HG02840 (cell line): ENCODE measurements around the gene CHRNA5.
"Not testable (repeated sequence)": the region's sequence is repeated elsewhere in the genome, so short reads cannot be mapped to it uniquely, and the experiment has no call there.

ENCODE experiments used
- ATAC-seq: cut with Tn5 transposase; IDR thresholded peaks from one replicate; pipeline ENCODE4 v1.9.1; 2021; ENCODE audit warnings: mild to moderate bottlenecking, moderate library complexity, moderate number of reproducible peaks; ENCODE audit not compliant: unreplicated experiment, low FRiP score

Gene CHRNA5

DNA sequence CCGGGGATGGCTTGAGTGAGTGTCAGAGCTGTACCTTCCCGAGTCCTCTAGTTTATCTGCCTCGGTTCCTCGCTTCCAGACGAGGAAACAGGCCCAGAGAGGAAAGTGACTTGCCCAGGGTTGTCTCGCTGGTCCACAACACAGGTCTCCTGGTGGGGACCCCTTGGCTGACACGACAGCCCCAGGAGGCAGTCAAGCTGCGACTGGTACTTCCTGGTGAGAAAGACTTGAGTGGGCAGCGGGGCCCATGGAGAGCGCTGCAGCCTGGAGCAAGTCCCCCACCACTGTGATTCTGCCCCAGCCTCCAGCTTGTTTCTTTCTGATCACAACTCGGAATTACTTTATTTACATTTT, 600 bp upstream of the CHRNA5 start:
- ATAC-seq: peak; percentile 15

DNA sequence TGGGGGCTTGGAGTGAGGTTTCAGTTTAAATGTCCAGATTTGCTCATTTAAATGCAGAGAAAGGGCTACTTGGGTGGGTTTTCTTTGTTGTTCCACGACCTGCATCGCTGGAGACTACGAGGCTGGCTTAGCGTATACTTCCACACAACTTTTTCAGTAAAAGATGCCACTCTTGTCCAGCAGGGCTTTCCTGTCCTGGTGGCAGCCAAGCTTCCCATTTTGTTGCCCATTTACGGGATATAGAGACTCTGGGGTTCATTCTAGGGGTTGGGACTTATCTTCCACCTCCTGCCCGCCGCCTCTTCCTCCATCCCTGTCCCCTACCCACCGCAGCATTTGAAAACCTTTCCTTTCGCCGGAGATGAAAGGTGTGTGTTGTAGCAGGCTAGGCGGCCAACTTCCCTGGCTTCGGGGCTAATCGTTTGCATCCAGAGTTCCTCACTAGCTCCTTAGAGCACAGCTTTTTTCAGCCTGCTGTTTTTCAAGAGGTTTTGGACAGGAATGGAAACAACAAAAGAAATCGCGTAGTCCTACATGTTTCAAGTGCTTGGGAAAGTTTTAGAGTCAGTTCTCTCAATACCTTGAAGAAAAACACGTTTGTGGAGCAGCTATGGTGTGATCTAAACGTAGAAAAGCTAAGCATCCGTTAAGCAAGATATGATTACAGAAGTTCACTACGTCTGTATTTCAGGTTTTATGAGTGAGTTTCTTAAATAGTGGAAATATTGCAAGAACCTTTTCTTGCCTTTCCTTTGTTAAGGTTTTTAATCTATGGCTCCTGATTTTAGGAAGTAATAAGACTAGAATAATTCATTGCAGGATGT, 843 bp downstream of the CHRNA5 start:
- ATAC-seq: no peak

DNA sequence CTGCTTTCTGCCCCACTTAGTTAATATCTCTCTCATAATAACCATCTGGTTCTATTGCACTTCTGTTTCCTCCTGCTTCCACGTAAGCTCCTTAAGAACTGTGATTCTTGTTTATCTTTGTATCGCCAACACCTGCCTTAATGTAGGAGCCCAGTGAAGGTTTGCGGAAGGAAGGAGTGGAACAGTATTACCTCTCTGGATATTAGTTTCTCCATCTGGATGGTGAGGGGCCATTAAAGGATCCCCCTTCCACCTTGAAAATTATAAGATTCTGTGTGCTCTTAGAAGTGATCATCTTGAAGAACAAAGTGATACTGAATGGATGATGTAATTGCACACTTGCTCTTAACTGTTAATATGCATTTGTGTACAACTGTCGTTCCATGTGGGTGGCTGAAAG, 2.2 kb downstream of the CHRNA5 start:
- ATAC-seq: no peak

DNA sequence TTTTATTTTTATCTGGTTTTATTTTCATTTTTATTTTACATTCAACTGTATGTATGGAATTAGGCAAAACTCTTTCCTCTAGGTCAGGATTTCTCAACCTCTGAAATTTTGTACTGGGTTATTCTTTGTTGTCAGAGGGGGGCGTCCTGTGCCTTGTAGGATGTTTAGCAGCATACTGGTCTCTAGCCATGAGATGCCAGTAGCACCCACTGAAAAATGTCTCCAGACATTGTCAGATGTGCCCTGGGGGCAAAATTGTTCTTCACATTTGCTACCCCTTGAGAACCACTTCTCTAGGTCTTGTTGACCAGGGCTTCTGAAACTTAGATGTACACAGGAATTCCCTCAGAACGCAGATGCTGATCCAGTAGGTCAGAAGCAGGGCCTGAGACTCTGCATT, 5.4 kb downstream of the CHRNA5 start:
- ATAC-seq: no peak

DNA sequence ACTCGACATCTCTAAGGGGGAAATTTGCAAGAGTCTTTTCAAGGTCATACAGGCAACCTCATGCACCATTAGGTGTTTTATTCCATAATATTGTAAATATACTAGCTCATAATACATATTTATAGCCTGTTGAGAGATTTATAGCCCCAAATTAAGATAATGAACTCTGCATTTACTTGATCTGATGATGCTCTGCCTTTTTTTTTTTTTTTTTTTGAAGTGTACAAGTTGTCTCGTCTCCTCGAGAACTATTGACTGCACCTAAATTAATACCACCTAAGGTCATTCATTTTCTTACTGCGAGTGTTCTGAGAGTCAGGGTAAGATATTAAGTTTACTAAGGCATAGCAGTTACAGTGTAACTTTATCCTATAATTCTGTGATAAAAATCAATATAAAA, 6.1 kb downstream of the CHRNA5 start:
- ATAC-seq: no peak

DNA sequence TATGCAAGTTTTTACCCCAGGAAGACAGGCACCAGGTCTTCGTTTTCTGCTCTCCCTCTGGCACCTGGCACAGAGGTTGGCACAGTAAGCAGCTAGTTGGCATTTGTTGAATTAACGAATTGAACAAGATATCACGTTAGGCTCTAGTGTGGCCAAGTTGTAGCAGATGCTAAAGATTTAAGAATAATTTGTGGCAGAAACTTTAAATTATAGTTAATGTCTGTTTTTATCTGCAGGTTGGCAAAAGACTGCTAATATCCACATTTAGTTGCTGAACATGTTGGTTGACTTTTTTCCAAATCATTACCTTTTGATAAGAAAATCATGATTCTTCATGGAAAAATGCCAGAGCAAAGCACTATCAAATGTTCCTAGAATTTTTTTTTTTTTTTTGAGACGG, 8.1 kb downstream of the CHRNA5 start:
- no peak for ATAC-seq

DNA sequence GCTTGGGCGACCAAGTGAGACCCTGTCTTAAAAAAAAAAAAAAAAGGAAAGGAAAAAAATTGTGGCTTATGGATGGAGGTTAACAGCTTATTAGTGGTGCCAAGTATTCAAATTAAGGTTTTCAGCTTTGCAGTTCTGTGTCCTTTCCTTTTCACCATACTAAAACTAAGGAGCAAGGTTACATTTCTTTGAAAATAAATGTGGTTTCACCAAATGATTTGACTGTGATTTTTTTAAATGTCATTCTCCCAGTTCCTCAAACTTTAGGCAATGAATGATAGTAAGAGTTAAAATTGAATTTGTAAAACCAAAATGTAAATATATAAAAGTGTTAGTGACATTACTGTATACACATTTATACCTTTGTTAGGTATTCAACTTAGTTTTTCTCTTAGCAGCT, 9.6 kb downstream of the CHRNA5 start:
- ATAC-seq: no peak

DNA sequence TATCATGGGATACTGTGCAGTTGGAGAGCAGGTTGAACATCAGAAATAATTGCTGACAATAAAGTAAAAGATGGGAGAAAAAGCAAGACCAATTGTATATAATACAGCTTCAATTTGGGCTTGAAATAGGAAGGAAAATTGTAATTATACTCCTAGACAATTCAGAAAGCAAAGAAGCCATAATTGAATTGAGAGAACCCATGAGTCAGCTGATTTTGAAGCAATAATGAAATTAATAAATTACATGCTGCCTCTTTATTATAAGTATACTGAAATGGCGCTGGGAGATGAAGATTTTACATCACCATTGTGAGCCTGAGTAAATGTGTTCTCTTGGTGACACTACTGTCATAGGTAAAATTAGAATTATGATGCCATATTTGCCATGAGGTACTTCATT, 32.3 kb downstream of the CHRNA5 start:
- no peak for ATAC-seq

DNA sequence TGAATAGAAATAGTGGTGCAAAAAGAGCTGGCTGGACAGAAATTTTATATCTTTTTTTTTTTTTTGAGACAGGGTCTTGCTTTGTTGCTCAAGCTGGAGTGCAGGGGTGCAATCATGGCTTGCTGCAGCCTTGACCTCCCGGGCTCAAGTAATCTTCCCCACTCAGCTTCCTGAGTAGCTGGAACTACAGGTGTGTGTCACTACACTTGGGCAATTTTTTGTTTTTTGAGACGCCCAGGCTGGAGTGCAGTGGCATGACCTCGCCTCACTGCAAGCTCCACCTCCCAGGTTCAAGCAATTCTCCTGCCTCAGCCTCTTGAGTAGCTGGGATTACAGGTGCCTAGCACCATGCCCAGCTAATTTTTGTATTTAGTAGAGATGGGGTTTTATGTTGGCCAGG, 33.0 kb downstream of the CHRNA5 start:
- no peak for ATAC-seq

DNA sequence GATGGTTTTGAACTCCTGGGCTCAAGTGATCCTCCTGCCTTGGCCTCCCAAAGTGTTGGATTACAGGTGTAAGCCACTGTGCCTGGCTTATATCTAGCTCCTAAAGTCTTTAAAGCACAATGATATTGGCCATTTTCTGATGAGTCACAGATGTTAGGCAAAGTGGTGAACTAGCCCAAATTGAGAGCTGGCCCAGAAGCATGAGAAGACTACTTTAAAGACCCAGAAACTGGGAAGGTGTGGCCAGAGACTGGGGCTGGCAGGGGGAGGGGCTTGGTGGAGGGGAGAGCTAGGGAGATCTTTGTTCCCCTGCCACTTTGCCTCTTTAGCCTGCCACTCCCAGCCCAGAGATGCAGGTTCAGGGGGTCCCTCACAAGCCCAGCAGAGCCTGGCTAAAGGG, 33.9 kb downstream of the CHRNA5 start:
- ATAC-seq: no peak

DNA sequence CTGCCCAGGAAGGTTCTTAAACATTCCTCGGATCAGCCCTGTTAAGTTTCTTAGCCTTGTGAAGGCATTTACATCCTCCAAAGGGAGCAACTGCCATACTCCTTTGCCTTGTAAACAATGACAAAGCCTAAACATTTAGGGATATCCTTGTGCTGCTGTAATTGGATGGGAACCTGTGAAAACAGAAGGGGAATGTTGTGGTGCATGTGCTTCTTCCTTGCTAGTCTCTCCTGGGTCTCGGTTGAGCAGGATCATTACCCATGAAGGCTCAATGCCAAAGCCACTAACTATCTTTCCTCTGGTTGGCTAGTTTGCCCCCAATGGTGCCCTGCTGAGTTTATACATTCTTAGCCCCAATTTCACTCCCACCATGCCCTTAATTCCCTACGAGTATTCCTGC, 38.1 kb downstream of the CHRNA5 start:
- no peak for ATAC-seq

DNA sequence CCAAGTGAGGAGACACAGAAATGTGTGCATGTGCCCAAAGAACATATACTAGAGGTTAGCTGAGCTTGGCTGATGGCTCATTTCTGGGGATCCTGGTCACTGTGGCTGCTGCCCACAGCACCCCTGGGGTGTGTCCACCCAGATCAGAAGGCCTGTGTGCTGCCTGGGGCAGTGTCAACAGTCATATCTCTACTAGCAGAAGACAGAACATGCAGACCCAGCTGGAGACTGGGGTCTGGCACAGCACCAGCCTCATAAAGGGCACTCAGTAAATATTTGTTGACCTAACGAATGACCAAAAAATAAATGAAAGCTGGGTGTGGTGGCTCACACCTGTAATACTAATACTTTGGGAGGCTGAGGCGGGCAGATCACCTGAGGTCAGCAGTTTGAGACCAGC, 39.1 kb downstream of the CHRNA5 start:
- no peak for ATAC-seq

DNA sequence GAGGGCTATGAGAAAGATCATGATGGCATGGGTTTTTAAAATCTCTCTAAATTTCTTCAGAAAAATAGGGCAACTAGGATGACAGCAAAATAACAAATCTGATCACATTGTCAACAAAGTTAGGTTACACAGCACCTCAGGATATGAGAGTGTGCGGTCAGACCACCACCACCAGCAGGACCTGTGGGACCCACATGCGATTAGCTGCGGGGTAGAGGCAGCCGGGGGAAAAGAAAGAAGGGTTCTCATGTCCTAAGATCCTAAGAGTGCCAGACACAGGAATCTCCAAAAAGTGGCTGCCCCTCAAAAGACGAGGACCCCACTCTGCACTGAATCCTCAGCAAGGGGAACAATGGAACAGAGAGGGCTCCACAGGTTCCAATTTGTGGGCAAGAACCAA, 39.9 kb downstream of the CHRNA5 start:
- no peak for ATAC-seq

DNA sequence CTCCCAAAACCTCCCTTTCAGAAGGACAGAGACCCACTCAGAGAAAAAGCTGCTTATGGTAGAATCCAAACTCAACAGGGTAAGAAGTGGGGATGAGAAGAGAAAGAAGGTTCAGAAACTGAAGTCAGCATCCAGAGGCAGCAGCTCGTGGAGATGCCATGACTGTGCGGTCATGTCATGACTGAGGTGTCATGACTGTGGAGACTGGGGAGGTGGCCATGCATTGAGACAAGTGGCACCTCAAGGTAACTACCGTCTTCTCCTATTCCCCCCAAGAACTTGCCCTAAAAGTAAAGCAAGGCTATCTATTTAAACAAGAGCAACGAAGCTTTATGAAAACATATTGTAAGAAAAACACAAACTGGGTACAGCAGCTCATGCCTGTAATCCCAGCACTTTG, 40.4 kb downstream of the CHRNA5 start:
- no peak for ATAC-seq

DNA sequence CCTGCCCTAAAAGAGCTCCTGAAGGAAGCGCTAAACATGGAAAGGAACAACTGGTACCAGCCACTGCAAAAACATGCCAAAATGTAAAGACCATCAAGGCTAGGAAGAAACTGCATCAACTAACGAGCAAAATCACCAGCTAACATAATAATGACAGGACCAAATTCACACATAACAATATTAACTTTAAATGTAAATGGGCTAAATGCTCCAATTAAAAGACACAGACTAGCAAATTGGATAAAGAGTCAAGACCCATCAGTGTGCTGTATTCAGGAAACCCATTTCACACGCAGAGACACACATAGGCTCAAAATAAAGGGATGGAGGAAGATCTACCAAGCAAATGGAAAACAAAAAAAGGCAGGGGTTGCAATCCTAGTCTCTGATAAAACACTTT, 44.2 kb downstream of the CHRNA5 start:
- ATAC-seq: not testable (repeated sequence)

DNA sequence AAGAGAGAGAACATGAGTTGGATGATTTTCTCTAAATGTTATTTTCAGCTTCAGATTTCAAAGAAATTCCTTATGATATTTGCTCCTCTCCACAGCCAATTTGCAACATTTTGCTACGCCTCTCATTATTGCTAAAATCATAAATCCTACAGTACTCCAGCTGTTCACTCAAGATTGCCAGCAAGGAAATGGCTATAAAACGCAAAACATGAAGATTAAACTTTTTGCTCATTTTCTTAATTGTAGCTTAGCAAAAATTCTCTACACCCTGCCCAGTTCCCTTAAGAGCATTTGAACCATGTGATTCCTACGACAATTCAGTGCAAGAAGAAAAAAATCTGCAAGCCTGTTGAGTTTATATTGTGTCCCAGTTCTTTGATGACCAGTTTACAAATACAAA, 48.7 kb downstream of the CHRNA5 start:
- no peak for ATAC-seq

DNA sequence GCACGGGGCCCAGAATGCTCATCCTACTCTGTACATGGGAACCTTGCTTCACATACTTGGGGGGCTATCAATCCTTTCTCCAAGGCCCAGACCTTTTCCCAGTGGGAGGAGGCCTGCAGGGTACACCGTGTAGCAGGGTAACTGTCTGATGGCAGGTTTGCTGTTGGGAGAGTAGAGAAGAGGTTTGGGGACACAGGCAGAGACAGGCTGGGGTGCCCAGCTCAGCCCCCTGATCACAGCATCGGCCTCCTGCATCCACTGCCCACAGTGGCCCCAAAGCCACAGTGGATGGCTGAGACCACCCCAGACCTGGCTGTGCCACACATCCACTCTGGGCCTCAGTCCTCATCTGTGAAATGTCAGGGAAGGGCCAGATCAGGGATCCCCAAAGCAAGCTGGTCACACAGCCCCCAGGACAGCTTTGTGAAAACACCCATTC, 49.9 kb downstream of the CHRNA5 start:
- ATAC-seq: no peak

DNA sequence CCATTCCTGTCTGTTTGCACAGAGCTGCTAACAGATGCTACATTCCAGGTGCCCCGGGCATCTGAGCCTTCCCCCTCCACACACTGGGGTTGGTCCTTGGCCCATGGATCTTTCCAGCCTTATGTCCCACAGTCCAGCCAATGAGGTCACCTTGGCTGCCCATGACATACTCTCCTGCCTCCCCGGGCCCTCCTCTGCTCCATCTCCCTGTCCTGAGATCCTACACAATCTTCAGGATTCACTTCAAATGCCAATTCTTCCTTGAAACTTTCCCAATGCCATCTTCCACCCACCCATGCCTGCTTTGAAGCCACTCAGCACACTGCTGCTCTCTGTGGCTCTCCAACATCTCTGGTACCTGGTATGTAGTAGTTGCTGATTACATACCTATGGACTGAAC, 51.2 kb downstream of the CHRNA5 start:
- ATAC-seq: no peak

DNA sequence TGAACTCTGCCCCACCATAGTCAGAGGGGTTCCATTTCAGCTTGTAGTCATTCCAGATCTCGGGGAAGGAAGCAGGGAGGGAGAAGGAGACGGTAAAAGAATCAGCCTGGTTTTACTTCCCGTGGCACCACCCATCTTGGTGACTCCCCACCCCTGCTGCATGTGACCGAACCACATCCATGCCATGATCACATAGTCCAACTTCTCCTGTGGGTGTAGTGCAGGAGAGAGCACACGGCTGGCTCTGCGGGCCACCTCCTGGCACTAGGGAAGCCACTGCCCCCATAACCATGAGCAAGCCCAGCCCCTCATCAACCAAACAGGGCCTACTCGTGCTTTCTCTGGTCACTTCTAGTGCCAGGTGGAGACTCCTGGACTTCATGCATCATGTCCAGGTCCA, 51.8 kb downstream of the CHRNA5 start:
- no peak for ATAC-seq

DNA sequence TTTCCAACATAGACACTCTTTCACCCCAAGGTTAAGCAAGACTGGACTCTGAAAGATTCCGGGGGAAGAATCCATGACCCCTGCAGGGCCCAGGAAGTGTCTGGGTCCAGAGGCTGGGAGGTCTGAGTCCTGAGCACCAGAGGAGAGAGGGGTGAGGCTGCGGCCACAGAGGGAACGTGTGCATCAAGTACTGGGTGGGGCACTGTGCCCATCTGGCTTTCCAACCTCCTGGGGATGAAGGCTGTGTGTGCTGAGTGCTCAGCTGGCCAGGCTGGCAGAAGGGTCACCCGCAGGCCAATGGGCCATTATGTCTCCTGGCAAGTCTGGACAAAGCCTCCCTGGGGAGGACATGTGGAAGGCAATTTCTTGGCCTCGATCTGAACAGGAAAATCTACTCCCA, 52.2 kb downstream of the CHRNA5 start:
- no peak for ATAC-seq

DNA sequence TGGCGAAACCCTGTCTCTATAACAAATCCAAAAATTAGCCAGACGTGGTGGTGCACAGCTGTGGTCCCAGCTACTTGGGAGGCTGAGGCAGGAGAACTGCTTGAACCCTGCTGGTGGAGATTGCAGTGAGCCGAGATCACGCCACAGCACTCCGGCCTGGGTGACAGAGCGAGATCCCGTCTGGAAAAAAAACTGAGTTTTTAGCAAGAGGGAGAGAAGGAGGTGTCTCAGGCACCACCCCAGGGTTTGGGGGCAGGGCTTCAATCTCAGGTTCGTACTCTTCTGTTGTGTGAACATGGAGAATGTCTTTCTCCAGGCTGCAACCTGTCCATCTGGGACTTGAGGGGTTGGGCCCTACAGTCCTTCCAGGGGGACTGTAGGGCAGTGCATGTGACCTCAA, 52.7 kb downstream of the CHRNA5 start:
- ATAC-seq: no peak

DNA sequence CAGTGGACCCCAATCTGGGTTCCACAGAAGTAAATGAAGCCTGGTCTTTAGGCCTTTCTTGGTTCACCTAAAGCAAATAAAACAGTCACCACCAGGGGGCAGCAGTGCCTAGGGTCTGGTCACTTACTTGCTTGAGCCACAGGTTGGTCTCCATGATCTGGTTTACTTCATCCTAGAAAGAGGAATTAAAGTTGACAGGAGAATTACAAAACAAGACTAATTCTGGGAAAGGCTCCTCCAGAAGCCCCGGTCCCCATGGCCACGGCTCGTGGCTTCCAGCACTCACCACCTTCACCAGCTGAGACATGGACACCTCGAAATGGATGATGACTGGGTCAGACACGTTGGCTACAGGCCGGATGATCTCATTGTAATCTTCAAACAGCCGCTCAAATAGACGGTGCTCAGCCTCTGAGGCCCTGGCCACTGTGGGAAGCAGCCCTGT, 53.2 kb downstream of the CHRNA5 start:
- ATAC-seq: no peak
